ENCODE data around the gene KRTAP4-12.

The KRTAP4-12 gene

DNA sequence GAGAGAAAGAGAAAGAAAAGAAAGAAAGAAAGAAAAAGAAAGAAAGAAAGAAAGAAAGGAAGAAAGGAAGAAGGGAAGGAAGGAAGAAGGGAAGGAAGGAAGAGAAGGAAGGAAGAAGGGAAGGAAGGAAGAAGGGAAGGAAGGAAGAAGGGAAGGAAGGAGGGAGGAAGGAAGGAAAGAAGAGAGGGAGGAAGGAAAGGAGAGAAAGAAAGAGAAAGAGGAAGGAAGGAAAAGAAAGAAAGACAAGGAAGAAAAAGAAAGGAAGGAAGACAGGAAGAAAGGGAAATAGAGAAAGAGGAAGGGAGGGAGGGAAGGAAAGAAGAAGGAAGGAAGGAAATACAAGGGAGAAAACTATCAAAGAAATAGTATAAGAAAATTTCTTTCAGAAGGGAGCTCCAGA is 47.2 kb downstream of the KRTAP4-12 start:
- Histone ChIP-seq H3K27me3 (ENCODE audit: control insufficient read depth, insufficient read depth, low read length) (no peaks in the 10 kb centered on the region), H3K9ac (ENCODE audit: low read depth, low read length) (no peak overlapping the region), H3K36me3 (ENCODE audit: control insufficient read depth, insufficient read depth, low read length) (no peaks in the 10 kb centered on the region), H3K4me3 (ENCODE audit: low read depth, low read length) (no peak overlapping the region), H3K4me1 (ENCODE audit: control insufficient read depth, insufficient read depth, low read length) (no peaks in the 10 kb centered on the region), H3K9me3 (ENCODE audit: control insufficient read depth, insufficient read depth, low read length) (no peaks in the 10 kb centered on the region)

DNA sequence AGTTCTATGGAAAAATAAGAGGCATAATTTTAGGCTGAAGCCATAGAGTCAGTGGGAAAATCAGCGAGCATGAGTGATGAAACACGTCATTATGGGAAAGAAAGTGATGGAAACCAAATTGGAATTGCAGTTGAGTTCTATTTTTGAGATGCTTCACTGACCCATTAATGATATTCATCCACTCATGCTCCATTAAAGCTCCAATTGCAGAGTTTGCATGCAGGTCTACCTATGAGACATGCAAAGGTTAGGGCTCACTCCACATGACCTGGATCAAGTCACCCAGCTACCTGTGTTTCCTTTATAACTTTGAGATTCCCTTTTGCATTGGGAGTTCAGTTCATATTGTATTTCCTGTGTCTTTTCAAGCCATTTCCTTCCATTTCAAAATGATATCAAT is 50.3 kb downstream of the KRTAP4-12 start:
- H3K9ac ChIP-seq (ENCODE audit: low read depth, low read length) = no peak overlapping the region
- H3K4me3 ChIP-seq (ENCODE audit: low read depth, low read length) = no peak overlapping the region
- H3K9me3 ChIP-seq (ENCODE audit: control insufficient read depth, insufficient read depth, low read length) = no peaks in the 10 kb centered on the region
- H3K27me3 ChIP-seq (ENCODE audit: control insufficient read depth, insufficient read depth, low read length) = no peaks in the 10 kb centered on the region
- H3K36me3 ChIP-seq (ENCODE audit: control insufficient read depth, insufficient read depth, low read length) = no peaks in the 10 kb centered on the region
- H3K4me1 ChIP-seq (ENCODE audit: control insufficient read depth, insufficient read depth, low read length) = no peaks in the 10 kb centered on the region

Measured in iPS-15b (cell line).